ENCODE results near the gene OTUB2.

DNA sequence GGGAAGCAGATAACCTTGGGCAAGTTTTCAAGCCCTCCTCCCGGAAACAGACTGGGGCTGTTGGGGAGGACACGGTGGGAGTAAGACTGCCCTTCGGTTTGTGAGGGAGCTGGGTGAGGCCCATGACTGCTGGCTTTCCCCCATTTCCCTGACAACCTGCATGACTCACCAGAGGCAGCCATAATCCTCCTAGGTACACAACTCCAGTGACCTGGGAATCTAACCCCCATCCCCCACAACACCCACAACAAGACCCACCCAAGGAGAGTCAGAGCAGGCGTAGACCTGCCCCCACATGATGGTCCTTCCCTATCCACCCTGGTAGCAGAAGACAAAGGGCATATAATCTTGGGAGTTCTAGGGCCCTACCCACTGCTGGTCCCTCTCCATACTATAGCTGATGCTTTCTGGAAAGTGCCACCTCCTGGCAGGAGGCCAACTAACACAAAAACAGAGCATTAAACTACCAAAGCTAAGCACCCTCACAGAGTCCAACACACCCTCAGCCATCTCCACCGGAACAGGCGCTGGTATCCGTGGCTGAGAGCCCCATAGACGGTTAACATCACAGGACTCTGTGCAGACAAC, 40.0 kb downstream of the OTUB2 start:
- TF ChIP-seq, protein P1, sequence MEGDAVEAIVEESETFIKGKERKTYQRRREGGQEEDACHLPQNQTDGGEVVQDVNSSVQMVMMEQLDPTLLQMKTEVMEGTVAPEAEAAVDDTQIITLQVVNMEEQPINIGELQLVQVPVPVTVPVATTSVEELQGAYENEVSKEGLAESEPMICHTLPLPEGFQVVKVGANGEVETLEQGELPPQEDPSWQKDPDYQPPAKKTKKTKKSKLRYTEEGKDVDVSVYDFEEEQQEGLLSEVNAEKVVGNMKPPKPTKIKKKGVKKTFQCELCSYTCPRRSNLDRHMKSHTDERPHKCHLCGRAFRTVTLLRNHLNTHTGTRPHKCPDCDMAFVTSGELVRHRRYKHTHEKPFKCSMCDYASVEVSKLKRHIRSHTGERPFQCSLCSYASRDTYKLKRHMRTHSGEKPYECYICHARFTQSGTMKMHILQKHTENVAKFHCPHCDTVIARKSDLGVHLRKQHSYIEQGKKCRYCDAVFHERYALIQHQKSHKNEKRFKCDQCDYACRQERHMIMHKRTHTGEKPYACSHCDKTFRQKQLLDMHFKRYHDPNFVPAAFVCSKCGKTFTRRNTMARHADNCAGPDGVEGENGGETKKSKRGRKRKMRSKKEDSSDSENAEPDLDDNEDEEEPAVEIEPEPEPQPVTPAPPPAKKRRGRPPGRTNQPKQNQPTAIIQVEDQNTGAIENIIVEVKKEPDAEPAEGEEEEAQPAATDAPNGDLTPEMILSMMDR (IDR thresholded peaks at IDR 0.05; ENCODE audit: insufficient read depth, low read length): no peak
- TF ChIP-seq POLR2AphosphoS5 (IDR thresholded peaks at IDR 0.05; ENCODE audit: low read depth): no peak
- TF ChIP-seq, protein P2, sequence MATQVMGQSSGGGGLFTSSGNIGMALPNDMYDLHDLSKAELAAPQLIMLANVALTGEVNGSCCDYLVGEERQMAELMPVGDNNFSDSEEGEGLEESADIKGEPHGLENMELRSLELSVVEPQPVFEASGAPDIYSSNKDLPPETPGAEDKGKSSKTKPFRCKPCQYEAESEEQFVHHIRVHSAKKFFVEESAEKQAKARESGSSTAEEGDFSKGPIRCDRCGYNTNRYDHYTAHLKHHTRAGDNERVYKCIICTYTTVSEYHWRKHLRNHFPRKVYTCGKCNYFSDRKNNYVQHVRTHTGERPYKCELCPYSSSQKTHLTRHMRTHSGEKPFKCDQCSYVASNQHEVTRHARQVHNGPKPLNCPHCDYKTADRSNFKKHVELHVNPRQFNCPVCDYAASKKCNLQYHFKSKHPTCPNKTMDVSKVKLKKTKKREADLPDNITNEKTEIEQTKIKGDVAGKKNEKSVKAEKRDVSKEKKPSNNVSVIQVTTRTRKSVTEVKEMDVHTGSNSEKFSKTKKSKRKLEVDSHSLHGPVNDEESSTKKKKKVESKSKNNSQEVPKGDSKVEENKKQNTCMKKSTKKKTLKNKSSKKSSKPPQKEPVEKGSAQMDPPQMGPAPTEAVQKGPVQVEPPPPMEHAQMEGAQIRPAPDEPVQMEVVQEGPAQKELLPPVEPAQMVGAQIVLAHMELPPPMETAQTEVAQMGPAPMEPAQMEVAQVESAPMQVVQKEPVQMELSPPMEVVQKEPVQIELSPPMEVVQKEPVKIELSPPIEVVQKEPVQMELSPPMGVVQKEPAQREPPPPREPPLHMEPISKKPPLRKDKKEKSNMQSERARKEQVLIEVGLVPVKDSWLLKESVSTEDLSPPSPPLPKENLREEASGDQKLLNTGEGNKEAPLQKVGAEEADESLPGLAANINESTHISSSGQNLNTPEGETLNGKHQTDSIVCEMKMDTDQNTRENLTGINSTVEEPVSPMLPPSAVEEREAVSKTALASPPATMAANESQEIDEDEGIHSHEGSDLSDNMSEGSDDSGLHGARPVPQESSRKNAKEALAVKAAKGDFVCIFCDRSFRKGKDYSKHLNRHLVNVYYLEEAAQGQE (IDR thresholded peaks at IDR 0.05; ENCODE audit: insufficient replicate concordance, low read depth): no peak
- TF ChIP-seq SPI1 (IDR thresholded peaks at IDR 0.05; ENCODE audit: borderline replicate concordance, low read depth): no peak
